HFFc6 (cell line): ENCODE measurements around the gene COX7A2L. TPM values are rescaled to one million over a fixed set of nuclear protein-coding genes. Genes with fewer than 3 reads are reported as not detected.

ENCODE experiments used
- DNase-seq: peaks from one replicate; pipeline ENCODE4 v3.0.0-alpha.2; 2018
- H3K27ac Mint-ChIP-seq: 2 replicates; pipeline ENCODE4 v1.8.0; 2020; ENCODE audit warnings: mild to moderate bottlenecking, mixed read lengths
- H3K27me3 Mint-ChIP-seq: 2 replicates; pipeline ENCODE4 v1.8.0; 2021; ENCODE audit warnings: mild to moderate bottlenecking, moderate library complexity, mixed read lengths; ENCODE audit not compliant: insufficient read depth
- H3K36me3 Mint-ChIP-seq: 2 replicates; pipeline ENCODE4 v1.8.0; 2021; ENCODE audit warnings: low read depth, mixed read lengths
- H3K4me1 Mint-ChIP-seq: 2 replicates; pipeline ENCODE4 v1.8.0; 2020; ENCODE audit warnings: low read depth, mixed read lengths
- H3K4me3 Mint-ChIP-seq: 2 replicates; pipeline ENCODE4 v1.8.0; 2020; ENCODE audit warnings: mild to moderate bottlenecking, moderate library complexity, mixed read lengths
- H3K9me3 Mint-ChIP-seq: 2 replicates; pipeline ENCODE4 v1.8.0; 2020; ENCODE audit warnings: mild to moderate bottlenecking, mixed read lengths
- CTCF ChIP-seq: fragments of 200-600 bp; sonication (generic); IDR thresholded peaks from 2 replicates; pipeline ENCODE4 v1.5.0; 2021; ENCODE audit warnings: antibody characterized with exemption, mild to moderate bottlenecking
- total RNA-seq, 6 experiments: library from RNA; stranded (reverse); fragmentation: NEBNext Ultra II Directional; extraction: Animal tissue kit (Norgen Biotek cat#: 25700); gene quantifications; 2 replicates in 1 of 6; 3 replicates in 5 of 6; pipeline ENCODE4 v1.2.3, GENCODE V29; 2021

The COX7A2L gene
- total RNA-seq, 6 experiments from 2014 or later: 118 to 130 (median 125) TPM

- Mint-ChIP-seq H3K9me3 (no peaks in the 10 kb centered on the region), H3K4me3 (no peak overlapping the region), H3K36me3 (peaks cover 37% of the 10 kb centered on the region), H3K27ac (no peak overlapping the region; the same call in 1 of the 2 replicates), H3K4me1 (peaks cover 26% of the 10 kb centered on the region), H3K27me3 (no peaks in the 10 kb centered on the region)
- no peak for DNase-seq
- no peak for TF ChIP-seq CTCF
Observed at GRCh38 chr2:42317486-42317885, 43.5 kb downstream of the COX7A2L start.

GRCh38 chr2:42316910-42317309, 44.1 kb downstream of the COX7A2L start:
- TF ChIP-seq CTCF: no peak
- H3K9me3 Mint-ChIP-seq: no peaks in the 10 kb centered on the region
- H3K27ac Mint-ChIP-seq: peak overlapping the region; percentile 26; the same call in 1 of the 2 replicates
- H3K4me1 Mint-ChIP-seq: peaks cover 26% of the 10 kb centered on the region
- no peak for DNase-seq
- peaks cover 37% of the 10 kb centered on the region for H3K36me3 Mint-ChIP-seq
- H3K4me3 Mint-ChIP-seq: no peak overlapping the region
- H3K27me3 Mint-ChIP-seq: no peaks in the 10 kb centered on the region

- peaks cover 26% of the 10 kb centered on the region for H3K4me1 Mint-ChIP-seq
Observed at GRCh38 chr2:42315844-42316470, 45.1 kb downstream of the COX7A2L start.

GRCh38 chr2:42314892-42315468, 46.0 kb downstream of the COX7A2L start:
- TF ChIP-seq CTCF: no peak
- peak; percentile 84 for DNase-seq
- no peaks in the 10 kb centered on the region for H3K9me3 Mint-ChIP-seq
- H3K4me1 Mint-ChIP-seq: peaks cover 26% of the 10 kb centered on the region
- no peaks in the 10 kb centered on the region for H3K27me3 Mint-ChIP-seq
- H3K4me3 Mint-ChIP-seq: peak overlapping the region; percentile 50
- H3K36me3 Mint-ChIP-seq: peaks cover 31% of the 10 kb centered on the region
- H3K27ac Mint-ChIP-seq: peak overlapping the region; percentile 91

More at GRCh38 chr2:42315844-42316470, 45.1 kb downstream of the COX7A2L start:
- Mint-ChIP-seq H3K27ac (peak overlapping the region; percentile 91), H3K27me3 (no peaks in the 10 kb centered on the region), H3K9me3 (no peaks in the 10 kb centered on the region), H3K36me3 (peaks cover 37% of the 10 kb centered on the region), H3K4me3 (no peak overlapping the region)
- no peak for TF ChIP-seq CTCF
- no peak for DNase-seq

- Mint-ChIP-seq H3K27ac (no peak overlapping the region), H3K9me3 (no peaks in the 10 kb centered on the region), H3K4me3 (no peak overlapping the region), H3K36me3 (peaks cover 15% of the 10 kb centered on the region), H3K27me3 (no peaks in the 10 kb centered on the region), H3K4me1 (peaks cover 26% of the 10 kb centered on the region)
- no peak for DNase-seq
- TF ChIP-seq CTCF: no peak
Observed at GRCh38 chr2:42312106-42312505, 48.9 kb downstream of the COX7A2L start.
